Kidney (tissue), 14 donors: ENCODE data around the gene PSMC3. TPM values are rescaled to one million over a fixed set of nuclear protein-coding genes. Genes with fewer than 3 reads are reported as not detected.
A peak's percentile ranks its signal among the peaks of the same experiment; 100 is the strongest.

Experiments used
- DNase-seq, 5 donors: peaks; one replicate each; pipeline ENCODE4 v3.0.0-alpha.2; 2013 to 2020
- FAIRE-seq: peaks from 2 replicates; lab custom pipeline; 2012; peaks lifted over from hg19 to GRCh38; lab: Jason Lieb, UNC
- H3K27ac ChIP-seq, 2 donors: one replicate each; pipeline ENCODE4 v1.7.0; 2013; ENCODE audit warnings: low read depth in 2 of 2, low read length in 2 of 2, inconsistent platforms in 1 of 2
- H3K27me3 ChIP-seq: one replicate; pipeline ENCODE4 v1.7.1; 2013; ENCODE audit warnings: low read length, inconsistent platforms; ENCODE audit not compliant: control insufficient read depth, insufficient read depth
- H3K36me3 ChIP-seq, 3 donors: one replicate each; pipeline versions ENCODE4 v1.7.0 to v1.7.1; 2013; ENCODE audit warnings: low read length in 3 of 3, control low read depth in 1 of 3, inconsistent platforms in 1 of 3; ENCODE audit not compliant: insufficient read depth in 3 of 3, control insufficient read depth in 2 of 3
- H3K4me1 ChIP-seq, 3 donors: one replicate each; pipeline versions ENCODE4 v1.7.0 to v1.7.1; 2013; ENCODE audit warnings: low read length in 3 of 3, inconsistent platforms in 1 of 3, low read depth in 1 of 3; ENCODE audit not compliant: control insufficient read depth in 2 of 3, insufficient read depth in 2 of 3
- H3K4me3 ChIP-seq, 3 donors: one replicate each; pipeline versions ENCODE4 v1.7.0 to v1.8.1; 2013; ENCODE audit warnings: low read length in 3 of 3, control low read depth in 1 of 3, inconsistent platforms in 1 of 3
- H3K9ac ChIP-seq, 3 donors: one replicate each; pipeline versions ENCODE4 v1.7.0 to v1.7.1; 2013; ENCODE audit warnings: low read length in 3 of 3, control low read depth in 1 of 3, inconsistent platforms in 1 of 3
- H3K9me3 ChIP-seq, 3 donors: one replicate each; pipeline versions ENCODE4 v1.7.0 to v1.7.1; 2013; ENCODE audit warnings: low read length in 3 of 3, control low read depth in 1 of 3, inconsistent platforms in 1 of 3; ENCODE audit not compliant: control insufficient read depth in 2 of 3, insufficient read depth in 1 of 3
- intact Hi-C: fragments of 100-400 bp; cut with DNase I; formaldehyde crosslinking; loops from one replicate; pipeline ENCODE4 v1.11.1; 2022
- polyA plus RNA-seq: library from polyadenylated mRNA; stranded (reverse); fragments of 350-450 nt; fragmentation: Illumina TruSeq; extraction: RNeasy Lipid Tissue Mini Kit (QIAGEN cat#74804); gene quantifications from one replicate; pipeline ENCODE4 v1.2.3, GENCODE V29; 2014; ENCODE audit warnings: low read depth, low replicate concordance; ENCODE audit not compliant: insufficient read depth
- total RNA-seq: library from RNA; stranded (reverse); fragmentation: NEBNext Ultra II Directional; extraction: Animal tissue kit (Norgen Biotek cat#: 25700); gene quantifications from one replicate; pipeline ENCODE4 v1.2.1, GENCODE V29; 2021
- TF ChIP-seq, protein P1 (sequence below): IDR thresholded peaks from 3 replicates; pipeline ENCODE4 v1.5.1; 2012; ENCODE audit warnings: mild to moderate bottlenecking, moderate library complexity, borderline replicate concordance; ENCODE audit not compliant: insufficient read depth; ENCODE audit errors: extremely low read depth
- donor health status: control.
- donor health status: control.
- donor health status: control.
- donor health status: control.
- donor health status: control.
- donor health status: DM: yes; HTN: yes; CAD: no.
- donor health status: Normal renal cell carcinoma (clear cell type).

Gene PSMC3
- total and polyA plus RNA-seq, 2 donors from 2014 or later: 103 to 171 TPM

DNA sequence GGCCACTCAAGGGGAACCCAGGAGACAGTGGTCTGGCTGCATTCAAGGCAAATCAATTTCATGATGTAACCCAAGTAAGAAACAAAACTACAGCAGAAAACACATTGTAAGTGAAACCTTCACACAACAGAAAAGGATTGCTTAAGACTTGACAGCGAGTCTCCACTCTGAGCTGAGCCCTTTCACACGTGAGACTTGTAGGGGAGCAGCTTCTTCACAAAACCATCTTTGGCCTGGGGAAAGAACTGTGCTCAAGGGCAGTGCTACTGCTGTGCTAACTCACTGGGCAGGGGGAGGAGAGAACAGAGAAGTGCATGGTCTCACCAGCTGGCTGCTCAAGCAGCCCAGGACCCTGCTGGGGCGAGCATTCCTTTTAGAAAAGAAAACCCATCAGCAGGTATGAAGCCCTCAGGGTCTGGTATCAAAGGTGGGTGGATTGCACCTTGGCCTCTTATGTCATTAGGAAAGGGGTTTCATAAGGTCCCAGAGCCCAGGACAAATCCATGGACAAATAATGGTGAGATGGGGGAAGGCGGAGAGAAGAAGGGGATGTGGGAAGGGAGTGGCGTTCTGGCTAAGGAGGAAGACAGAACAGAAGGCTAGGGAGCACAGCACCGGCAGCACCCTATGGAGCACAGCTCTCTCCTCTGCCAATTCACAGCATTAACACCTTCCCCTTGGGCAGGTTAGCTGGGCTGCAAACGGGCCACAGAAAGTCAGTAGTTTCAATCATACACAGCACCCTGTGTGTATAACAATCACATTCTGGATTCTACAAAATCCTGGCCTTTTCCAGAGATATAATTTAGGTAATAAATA lies 43.3 kb upstream of the PSMC3 start:
- FAIRE-seq (no peak), DNase-seq (peak in 1 of 5 donors; percentile 24)
- intact Hi-C loops: no loop called here
- Histone ChIP-seq H3K9me3 (no peaks in the 10 kb centered on the region), H3K4me3 (no peak overlapping the region), H3K27ac (no peak overlapping the region), H3K4me1 (no peaks in the 10 kb centered on the region), H3K36me3 (peaks cover 5 to 51% (median 28%) of the 10 kb centered on the region in 3 donors), H3K27me3 (no peaks in the 10 kb centered on the region), H3K9ac (no peak overlapping the region)
- TF ChIP-seq, protein P1, sequence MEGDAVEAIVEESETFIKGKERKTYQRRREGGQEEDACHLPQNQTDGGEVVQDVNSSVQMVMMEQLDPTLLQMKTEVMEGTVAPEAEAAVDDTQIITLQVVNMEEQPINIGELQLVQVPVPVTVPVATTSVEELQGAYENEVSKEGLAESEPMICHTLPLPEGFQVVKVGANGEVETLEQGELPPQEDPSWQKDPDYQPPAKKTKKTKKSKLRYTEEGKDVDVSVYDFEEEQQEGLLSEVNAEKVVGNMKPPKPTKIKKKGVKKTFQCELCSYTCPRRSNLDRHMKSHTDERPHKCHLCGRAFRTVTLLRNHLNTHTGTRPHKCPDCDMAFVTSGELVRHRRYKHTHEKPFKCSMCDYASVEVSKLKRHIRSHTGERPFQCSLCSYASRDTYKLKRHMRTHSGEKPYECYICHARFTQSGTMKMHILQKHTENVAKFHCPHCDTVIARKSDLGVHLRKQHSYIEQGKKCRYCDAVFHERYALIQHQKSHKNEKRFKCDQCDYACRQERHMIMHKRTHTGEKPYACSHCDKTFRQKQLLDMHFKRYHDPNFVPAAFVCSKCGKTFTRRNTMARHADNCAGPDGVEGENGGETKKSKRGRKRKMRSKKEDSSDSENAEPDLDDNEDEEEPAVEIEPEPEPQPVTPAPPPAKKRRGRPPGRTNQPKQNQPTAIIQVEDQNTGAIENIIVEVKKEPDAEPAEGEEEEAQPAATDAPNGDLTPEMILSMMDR: no peak

DNA sequence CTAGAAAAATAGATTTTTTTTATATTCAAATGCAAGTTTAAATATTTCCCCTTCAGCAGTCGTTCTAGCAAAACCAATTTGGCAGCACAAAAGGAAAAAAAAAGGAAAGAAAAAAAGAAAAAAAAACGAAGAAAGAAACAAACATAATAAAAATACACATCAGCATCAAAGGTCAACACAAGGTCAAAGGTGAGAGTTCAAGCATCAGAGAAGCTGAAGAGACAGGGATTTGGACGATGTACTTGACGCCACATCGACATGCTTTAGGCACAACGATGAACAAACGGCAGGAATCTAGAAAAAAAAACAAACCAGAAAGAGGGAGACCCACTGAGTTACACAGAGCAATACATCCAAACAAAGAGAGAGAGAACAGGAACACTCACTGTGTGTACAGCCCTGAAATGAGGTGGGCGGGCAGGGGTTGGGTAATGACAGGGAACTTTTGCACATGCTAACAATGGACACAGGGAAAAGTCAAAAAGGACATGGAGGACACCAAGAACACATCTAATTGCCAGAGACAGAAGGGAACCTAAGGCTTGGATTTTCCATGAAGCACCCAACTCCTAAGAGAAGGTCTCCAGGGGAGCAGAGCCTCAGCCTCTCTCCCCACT lies 42.5 kb upstream of the PSMC3 start:
- Histone ChIP-seq H3K27ac (no peak overlapping the region), H3K4me3 (no peak overlapping the region), H3K9ac (no peak overlapping the region), H3K4me1 (no peaks in the 10 kb centered on the region), H3K36me3 (peaks cover 2 to 45% (median 25%) of the 10 kb centered on the region in 3 donors), H3K9me3 (no peaks in the 10 kb centered on the region), H3K27me3 (no peaks in the 10 kb centered on the region)
- intact Hi-C loops: no loop called here
- TF ChIP-seq, protein P1: no peak
- FAIRE-seq (no peak), DNase-seq (peak in 2 of 5 donors; percentile 16 to 28)

DNA sequence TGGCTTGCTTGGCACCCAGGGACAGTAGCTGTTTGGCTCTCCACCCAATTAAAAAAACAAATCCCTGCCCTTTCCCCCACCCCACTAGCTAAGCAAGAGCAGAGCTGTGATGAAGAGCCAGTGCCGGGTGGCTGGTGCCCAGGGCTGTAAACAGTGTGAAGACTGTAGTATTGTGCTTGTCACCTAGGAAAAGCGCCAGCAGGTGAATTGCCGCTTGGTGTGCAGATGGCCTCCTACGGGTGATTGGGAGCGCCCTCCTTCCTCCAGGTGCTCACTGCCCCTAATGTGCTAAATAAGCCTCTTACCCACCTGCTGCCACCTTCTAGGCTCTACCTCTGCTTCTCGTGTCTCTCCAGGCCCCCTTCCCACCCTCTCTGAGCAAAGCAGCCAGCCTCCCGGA lies 41.1 kb upstream of the PSMC3 start:
- FAIRE-seq (no peak), DNase-seq (peak in 1 of 5 donors; percentile 39)
- Histone ChIP-seq H3K4me1 (no peaks in the 10 kb centered on the region), H3K9me3 (no peaks in the 10 kb centered on the region), H3K36me3 (peaks cover 2 to 33% (median 15%) of the 10 kb centered on the region in 3 donors), H3K4me3 (no peak overlapping the region), H3K9ac (no peak overlapping the region), H3K27ac (no peak overlapping the region), H3K27me3 (no peaks in the 10 kb centered on the region)
- intact Hi-C loops: no loop called here
- TF ChIP-seq, protein P1: no peak
